IPS-18c (cell line): ENCODE measurements around the gene NFE2L3.
"Not testable (repeated sequence)": the region's sequence is repeated elsewhere in the genome, so short reads cannot be mapped to it uniquely, and the experiment has no call there.

ENCODE experiments used
- H3K4me3 ChIP-seq: 2 replicates; pipeline ENCODE4 v1.7.0; 2013; ENCODE audit warnings: low read depth, mild to moderate bottlenecking, low read length, moderate library complexity; ENCODE audit not compliant: insufficient read depth
- H3K9me3 ChIP-seq: one replicate; pipeline ENCODE4 v1.6.1; 2013; ENCODE audit warnings: mild to moderate bottlenecking, low read length, moderate library complexity; ENCODE audit not compliant: control insufficient read depth, insufficient read depth

The NFE2L3 gene

DNA sequence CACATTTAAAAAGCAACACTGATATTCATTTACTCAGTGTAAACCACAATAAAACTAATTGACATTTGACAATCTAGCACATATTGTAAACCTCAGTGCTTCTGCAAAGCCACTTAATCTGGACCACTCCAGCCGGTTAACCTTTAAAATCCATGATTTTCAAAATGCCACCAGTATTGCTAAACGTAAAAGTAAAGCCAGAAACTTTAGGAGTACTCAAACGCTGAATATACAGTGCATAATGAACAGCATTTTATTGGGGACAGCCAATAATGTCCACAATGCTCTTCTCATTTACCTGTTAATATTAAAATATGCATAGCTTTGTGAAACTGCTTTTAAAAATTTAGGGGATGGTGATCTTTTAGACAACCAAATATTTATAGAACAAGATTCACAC lies 37.7 kb downstream of the NFE2L3 start:
- Histone ChIP-seq H3K4me3 (no peak overlapping the region), H3K9me3 (no peaks in the 10 kb centered on the region)

DNA sequence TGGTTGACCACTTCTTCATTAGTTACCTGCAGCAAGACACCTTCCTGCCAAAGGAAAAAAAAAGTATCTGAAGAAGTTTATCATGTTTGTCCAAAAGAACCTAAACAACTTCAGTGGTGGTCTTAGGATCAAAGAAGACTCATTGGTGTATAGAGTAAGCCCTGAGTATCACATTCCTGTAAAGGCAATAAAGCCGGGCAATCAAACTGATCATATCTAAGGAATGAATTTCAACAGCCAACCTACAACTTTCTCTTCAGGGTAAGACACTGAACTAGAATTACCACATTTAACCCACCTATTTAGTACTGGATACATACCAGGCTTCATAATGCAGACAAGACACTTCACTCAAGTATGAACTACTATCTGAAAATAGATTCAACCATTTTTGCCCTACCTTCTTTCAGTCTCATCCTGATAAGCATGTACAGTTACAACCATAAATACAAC lies 38.4 kb downstream of the NFE2L3 start:
- Histone ChIP-seq H3K4me3 (no peak overlapping the region), H3K9me3 (no peaks in the 10 kb centered on the region)

DNA sequence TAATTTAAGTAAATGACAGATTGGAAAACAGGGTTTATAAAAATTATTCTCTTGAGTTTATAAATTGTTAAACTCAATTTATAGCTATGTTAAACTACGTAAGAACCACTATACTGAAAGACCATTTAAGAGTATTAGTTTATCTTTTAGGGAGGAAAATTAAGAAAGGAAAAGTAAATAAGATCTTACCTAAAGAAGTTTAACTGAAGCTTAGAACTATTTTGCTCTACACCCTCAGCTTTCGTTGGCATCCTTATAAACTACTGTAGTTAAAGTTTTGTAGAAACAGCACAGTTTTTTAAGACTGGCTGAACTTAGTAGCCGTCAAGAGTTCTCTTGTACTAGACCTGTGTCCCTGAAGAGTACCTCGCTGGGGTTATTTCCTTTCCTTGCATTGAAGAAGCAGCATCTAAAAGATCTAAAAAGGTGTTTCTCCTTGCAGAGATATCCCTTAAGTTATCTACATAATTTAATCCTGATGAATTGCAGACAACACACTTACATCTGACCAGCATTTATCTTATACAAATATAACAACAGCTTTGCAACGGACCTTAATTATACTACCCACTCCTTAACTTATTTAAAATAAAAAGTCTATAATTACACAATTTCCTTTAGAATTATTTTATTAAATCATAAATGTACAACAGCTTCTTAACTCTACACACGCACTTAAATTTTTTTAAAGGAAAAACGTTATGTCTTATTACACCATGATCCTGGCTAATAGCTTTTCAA lies 39.4 kb downstream of the NFE2L3 start:
- Histone ChIP-seq H3K9me3 (no peaks in the 10 kb centered on the region), H3K4me3 (no peak overlapping the region)

DNA sequence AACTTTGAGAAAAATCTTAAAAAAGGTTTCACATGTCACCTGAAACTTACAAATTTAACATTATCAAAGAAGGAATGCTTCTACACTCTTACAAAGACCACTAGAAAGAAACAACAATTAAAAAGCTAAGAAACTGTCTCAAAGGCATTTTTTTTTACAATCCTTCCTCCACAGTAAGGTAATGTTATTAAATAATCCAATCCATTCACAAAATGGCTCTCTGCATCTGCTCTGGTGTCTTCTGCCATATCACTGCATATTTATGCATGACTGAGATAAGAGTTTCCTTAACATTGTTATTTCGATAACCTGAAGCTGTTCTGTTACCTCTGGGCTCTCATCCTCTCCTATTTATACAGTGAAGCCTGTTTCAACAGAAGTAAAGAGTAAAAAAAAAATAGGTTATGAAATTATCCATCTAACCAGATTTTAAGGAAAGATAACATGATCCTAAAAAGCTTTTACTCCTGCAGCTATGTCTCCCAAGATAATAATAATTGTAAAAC lies 40.0 kb downstream of the NFE2L3 start:
- Histone ChIP-seq H3K9me3 (no peaks in the 10 kb centered on the region), H3K4me3 (no peak overlapping the region)

DNA sequence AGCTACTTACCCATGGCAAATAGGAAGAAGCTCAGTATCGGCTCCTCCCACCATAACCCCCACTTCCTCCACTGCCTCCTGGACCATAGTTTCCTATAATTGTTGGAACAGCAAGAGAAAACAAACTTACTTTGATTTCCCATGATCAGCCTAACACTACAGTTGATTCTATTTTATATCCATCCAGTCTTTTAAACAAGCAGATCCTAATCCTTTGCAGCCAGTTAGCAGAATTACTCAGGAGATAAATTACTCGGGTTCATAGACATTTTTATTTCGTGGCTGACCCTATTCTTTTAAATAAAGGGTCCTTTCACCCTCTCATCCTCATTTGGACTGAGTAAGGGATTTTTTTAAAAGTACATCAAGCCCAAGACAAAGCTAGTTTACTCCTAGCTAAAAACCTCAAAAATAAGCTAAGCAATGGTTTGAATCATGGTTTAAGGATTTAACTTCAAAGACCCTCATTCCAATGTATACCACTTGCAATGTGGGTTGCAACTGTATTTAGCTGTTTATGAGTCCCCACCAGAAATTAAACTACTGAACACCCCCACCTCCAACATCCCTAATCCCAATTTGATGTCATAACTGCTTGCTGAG lies 40.6 kb downstream of the NFE2L3 start:
- Histone ChIP-seq H3K9me3 (no peaks in the 10 kb centered on the region), H3K4me3 (no peak overlapping the region)

DNA sequence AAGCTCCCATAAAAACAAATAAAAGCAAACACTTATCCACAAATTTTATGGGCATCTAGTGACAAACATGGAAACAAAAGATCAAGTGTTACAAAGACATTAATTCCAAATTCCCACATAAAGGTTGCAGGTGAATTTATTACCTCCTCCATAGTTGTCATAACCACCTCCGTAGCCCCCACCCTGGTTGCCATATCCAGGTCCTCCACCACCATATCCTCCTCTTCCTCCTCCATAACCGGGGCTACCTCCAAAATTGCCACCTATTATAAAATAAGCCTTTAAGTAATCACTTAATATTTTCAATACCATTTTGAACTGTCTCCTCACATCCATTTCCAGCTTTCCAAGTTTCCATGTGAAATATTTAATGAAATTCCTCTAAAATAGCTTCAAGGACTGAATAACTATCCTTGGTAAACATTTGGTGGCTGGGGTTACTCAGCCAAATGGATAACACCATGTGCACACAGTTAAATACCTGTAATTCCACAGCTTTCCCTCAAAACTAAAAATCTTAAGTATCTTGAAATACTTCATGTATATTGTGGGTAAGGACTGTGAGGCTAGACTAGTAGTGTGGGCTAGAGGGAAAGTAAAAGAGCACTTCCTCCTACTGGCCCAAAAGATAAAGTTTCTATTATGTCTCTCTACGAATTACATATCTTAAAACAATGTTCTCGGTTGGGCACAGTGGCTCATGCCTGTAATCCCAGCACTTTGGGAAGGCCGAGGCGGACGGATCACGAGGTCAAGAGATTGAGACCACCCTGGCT lies 41.6 kb downstream of the NFE2L3 start:
- Histone ChIP-seq H3K9me3 (no peaks in the 10 kb centered on the region), H3K4me3 (no peak overlapping the region)

DNA sequence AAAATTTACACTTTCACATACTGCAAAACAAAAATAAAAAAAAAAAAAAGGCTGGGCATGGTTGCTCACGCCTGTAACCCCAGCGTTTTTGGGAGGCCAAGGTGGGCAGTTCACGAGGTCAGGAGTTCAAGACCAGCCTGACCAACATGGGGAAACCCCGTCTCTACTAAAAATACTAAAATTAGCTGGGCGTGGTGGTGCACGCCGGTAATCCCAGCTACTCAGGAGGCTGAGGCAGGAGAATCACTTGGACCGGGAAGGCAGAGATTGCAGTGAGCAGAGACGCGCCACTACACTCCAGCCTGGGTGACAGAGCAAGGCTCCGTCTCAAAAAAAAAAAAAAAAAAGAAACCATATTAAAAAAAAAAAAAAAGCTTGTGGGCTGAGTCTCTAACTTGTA lies 42.8 kb downstream of the NFE2L3 start:
- not testable (repeated sequence) for H3K4me3 ChIP-seq

DNA sequence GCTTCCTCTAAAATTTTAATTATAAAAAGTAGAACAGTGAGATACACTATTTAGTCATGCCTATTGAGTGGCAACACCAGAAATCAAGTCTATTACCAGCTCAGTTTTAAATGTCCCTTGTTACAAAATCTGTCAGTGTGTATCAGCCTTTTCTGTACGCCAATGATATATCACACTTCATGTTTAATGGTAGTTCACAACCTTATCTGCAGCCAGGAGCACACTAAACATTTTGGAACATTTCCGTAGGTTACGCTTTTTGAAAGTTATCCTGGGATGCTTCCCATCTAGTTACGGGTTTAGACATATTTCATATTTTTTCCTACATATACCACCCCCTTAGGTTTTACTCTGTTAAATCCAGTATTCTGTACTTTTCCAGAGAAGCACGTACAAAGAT lies 43.2 kb downstream of the NFE2L3 start:
- no peaks in the 10 kb centered on the region for H3K9me3 ChIP-seq
- H3K4me3 ChIP-seq, result no peak overlapping the region

More for the DNA sequence above, 42.8 kb downstream of the NFE2L3 start:
- H3K9me3 ChIP-seq, result not testable (repeated sequence)

DNA sequence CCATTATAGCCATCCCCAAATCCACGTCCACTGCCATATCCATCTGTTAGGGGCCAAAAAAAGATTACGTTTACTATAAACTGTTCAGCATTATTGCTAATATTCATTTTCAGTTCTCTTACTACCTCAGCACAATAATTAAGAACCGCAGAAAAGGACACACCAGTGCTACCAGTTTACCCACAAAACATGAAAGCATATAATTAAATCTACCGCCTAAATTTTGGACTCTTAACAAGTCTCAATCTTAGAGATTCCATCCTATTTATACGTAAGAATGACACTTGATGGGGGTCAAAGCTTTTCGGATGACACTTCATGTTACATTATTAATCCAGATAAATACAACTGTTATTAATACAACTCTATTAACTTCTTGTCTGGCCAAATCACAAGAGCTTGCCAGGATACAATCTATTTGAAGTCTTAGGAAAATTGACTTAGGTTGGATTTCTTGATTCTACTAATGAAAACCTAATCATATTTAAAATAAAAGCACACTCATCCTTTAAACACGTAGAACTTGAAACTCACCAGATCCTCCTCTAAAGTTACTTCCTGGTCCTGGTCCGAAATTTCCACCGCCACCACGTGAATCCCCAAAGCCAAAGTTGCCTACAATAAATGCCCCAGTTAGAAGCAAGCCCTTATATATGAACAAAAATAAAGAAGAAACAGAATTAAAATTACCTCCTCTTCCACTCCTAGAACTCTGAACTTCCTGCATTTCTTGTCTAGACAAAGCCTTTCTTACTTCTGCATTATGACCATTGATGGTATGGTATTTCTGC lies 44.1 kb downstream of the NFE2L3 start:
- Histone ChIP-seq H3K4me3 (no peak overlapping the region; the same call in 1 of the 2 replicates), H3K9me3 (no peaks in the 10 kb centered on the region)

DNA sequence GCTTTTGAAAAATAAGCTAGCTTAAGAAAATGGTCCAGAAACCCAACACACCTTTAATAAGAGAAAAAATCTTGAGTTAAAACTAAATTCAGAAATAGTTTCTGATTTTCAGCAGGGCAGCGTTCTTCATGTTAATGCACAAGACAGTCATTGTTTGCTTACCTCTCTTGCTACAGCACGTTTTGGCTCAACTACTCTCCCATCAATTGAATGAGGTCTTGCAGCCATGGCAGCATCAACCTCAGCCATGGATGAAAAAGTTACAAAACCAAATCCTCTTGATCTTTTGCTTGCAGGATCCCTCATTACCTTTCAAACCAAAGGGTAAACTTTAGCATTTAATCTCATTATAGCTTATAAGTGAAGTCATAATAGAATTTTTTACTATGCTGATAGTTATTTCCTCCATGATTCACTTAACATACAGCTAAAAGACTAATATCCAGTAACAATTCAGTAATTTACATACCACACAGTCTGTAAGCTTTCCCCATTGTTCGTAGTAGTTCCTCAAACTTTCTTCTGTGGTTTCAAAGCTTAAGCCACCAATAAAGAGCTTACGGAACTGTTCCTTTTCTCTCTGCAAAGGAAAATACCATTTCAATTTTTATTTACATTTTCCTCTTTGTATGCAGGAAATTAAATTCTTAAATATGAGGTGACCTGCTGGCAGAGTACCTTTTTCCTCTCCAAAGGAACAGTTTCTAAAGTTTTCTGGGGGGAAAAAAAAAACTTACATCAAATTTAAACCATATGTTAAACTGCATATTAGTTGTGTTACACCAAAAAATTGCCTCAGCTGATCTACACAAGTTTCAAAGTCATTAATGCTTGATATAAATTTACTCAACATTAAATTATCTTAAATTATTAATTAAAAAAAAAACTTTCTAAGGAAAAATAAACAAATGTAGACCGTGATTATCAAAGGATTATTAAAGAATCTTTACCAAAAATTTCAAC lies 45.4 kb downstream of the NFE2L3 start:
- peak overlapping the region; percentile 40 for H3K4me3 ChIP-seq
- H3K9me3 ChIP-seq, result no peaks in the 10 kb centered on the region

DNA sequence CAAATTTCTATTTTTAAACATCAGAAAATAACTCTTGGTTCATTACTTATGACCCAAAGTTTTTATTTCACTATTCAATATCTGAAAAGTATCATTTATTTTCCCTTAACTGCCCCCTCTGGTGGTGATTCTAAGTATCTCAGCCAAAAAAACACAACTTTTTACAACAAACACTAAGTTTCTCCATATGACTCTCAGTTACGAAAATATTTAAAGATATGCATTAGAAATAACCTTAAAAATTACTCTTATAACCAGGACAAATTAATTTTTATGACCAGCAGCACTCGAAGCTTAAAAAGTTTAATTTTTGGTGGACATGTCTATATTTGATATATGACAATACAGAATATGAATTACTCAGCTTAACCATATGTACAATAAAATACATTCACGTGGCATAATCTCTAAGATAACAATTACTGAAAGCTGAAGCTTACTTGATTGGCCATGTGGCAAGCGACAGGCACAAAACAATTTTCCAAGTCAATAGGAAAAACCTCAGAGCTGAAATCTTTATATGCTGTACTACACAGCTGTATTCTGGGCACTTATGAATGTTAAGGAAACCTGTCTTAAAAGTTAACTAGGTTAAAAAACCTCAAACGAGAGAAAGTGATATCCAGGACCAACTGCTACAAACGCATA lies 46.3 kb downstream of the NFE2L3 start:
- Histone ChIP-seq H3K4me3 (peak overlapping the region; percentile 88), H3K9me3 (no peaks in the 10 kb centered on the region)

DNA sequence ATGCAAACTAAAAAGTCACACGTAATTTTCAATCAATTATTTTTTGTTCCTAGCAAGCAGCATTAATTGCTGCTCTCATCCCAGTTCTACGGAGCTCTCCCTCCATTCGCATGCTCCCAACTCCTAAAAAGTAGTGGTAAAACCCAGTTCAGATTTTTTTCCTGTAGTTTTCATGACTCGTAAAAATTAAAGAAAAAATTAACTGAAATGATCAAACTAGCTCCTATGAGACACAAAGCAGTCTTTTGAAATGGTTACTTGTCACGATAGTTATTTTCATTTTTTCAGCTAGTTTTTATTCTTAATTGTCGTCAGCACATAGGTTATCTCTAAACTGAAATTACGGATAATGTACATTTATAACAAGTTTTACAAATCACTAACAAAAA lies 46.8 kb downstream of the NFE2L3 start:
- Histone ChIP-seq H3K9me3 (no peaks in the 10 kb centered on the region), H3K4me3 (peak overlapping the region; percentile 88)

DNA sequence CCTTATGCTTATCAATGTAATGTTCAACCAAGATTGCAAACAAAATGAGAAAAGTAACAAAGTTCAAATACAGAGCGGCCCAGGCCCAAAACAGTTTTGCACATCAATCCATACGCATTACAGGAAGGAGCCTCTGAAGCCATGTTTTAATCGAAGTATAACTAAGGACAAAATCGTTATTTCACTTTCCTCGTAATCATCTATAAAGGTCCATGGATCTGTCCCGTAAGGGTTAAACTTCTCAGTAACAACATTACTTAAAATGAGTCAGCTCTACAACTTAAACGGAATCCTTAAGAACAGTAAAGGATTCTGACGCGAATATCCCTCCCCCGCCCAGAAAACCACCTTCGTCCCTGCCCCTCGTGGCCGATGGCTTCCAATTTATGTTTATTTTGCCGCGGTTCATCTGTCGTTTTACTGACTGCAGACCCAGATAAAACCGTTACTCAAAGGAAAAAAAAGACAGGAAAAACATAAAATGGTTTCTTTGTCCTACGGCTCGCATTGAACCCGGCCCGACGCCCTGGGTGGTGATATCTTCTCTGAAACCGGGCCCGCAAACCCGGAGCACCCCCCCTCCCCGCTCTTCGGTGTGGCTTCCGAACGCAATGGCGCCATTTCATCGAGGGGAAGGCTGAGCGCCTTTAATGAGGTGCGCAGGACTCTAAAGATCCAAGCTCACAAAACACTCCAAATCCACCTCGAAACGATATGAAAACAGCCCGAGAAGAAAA lies 47.5 kb downstream of the NFE2L3 start:
- peak overlapping the region; percentile 88 for H3K4me3 ChIP-seq
- no peaks in the 10 kb centered on the region for H3K9me3 ChIP-seq

DNA sequence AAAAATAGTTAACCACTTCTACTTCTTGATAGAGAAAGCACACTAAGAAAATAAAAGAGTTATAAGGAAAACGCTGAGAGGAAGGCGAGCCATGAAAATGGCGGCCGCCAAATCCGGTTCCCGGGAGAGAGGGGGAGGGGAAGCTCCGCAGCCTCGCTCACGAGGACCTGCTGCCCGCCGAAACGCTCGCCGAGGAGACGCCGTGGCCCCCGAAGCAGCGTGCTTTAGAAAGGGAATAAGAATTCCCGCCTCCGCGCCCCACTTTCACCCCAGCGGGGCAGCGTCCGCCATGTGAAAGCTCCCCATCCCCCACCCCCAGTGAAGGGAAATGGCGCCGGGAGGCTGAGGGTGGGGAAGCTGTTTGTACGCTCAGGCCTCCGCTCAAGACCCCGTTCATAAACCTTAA lies 48.0 kb downstream of the NFE2L3 start:
- H3K9me3 ChIP-seq, result no peaks in the 10 kb centered on the region

More for the DNA sequence above, 48.0 kb downstream of the NFE2L3 start:
- H3K4me3 ChIP-seq, result peak overlapping the region; percentile 88
